GM12892 (cell line): ENCODE results near the gene SYNDIG1.

Experiments
- DNase-seq: peaks from one replicate; pipeline ENCODE4 v3.0.0; 2011; ENCODE audit not compliant: insufficient read length
- FAIRE-seq: peaks from 2 replicates; lab custom pipeline; 2011; peaks lifted over from hg19 to GRCh38; lab: Jason Lieb, UNC
- POLR2A ChIP-seq: IDR thresholded peaks from 2 replicates; pipeline ENCODE4 v1.6.1; 2011; ENCODE audit warnings: low read depth, low read length, control low read depth
- POLR2AphosphoS5 ChIP-seq: IDR thresholded peaks from 2 replicates; pipeline ENCODE4 v1.6.1; 2011; ENCODE audit warnings: low read depth, low read length, control low read depth
- TAF1 ChIP-seq: IDR thresholded peaks from 2 replicates; pipeline ENCODE4 v1.6.1; 2011; ENCODE audit warnings: low read depth, mild to moderate bottlenecking, control low read depth, low read length, borderline replicate concordance

Gene SYNDIG1

GRCh38 chr20:24643731-24644626 lies 174.6 kb downstream of the SYNDIG1 start:
- no peak for FAIRE-seq
- TF ChIP-seq POLR2AphosphoS5 (no peak), TAF1 (no peak), POLR2A (no peak)
- no peak for DNase-seq

GRCh38 chr20:24646321-24646720 lies 176.9 kb downstream of the SYNDIG1 start:
- no peak for FAIRE-seq
- DNase-seq, result no peak
- no peak for TF ChIP-seq POLR2A
- no peak for TF ChIP-seq POLR2AphosphoS5

DNA sequence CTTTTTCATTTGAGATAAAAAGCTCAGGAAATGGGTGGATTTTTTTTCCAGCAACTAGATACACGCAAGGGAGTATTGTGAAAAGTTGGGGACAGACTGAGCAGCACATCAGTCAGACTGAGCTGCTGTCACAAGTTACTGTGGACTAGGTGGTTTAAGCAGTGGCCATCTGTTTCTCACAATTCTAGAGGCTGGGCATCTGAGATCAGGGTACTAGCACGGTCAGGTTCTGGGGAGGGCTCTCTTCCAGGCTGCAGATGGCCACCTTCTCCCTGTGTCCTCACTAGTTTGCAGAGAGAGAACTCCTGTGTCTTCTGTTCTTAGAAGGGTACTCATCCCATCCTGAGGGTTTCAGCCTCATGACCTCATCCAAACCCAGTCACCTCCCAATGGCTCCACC lies 178.3 kb downstream of the SYNDIG1 start:
- DNase-seq (no peak), FAIRE-seq (no peak)
- no peak for TF ChIP-seq POLR2AphosphoS5
- no peak for TF ChIP-seq POLR2A

DNA sequence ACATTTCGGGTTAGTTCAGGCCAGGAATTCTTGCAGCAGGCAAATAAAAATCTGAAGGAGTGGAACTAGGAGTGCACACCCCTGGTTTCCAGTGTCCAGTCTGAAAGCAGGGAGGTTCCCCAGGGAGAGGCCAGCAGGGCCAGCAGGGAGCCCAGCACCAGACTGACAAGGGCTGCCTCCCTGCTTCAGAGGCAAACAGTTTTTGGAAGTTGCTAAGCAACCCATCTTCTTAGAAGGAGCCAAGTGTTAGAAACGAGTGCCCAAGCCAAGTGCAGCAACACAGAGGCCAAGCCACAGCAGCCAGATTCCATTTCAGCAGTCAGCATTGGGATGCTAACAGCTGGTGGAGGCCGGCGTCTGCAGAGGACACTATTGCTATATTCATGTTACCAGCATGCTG lies 179.1 kb downstream of the SYNDIG1 start:
- TF ChIP-seq POLR2AphosphoS5, result no peak
- no peak for TF ChIP-seq TAF1
- TF ChIP-seq POLR2A, result no peak
- no peak for DNase-seq
- no peak for FAIRE-seq

- DNase-seq (no peak), FAIRE-seq (no peak)
- no peak for TF ChIP-seq POLR2A
Measured at GRCh38 chr20:24648919-24649318, 179.5 kb downstream of the SYNDIG1 start.

DNA sequence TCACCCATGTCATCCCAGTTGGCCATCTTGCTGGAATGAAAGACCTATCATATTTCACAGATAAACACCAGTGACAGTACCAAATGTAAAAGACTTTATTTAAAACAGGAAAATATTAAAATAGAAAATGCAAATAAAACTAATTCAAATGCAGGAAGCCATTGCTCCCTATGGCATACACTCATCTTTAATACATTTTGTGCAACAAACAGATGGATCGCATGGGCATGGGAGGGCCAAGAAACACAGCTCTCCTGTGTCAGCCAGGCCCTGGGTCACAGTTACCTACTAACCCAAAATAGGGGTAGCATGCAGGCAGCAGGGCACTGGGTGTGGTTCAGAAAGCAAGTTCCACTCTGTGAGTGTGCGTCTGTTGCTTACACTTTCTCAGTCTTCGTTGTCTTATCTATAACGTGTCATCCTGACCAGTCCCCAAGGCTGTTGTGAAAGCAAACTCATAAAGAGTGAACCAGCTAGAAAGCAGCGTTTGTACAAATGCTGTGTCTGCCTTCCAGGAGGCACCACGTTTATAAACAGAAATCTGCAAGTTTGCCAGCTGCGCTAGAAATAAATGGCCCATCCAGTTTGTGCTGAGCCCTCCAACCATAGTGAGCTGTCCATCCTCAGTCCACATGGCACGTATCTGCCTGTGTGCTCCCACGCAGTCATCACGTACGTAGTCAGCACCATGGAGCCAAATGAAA lies 180.5 kb downstream of the SYNDIG1 start:
- TF ChIP-seq TAF1, result no peak
- TF ChIP-seq POLR2AphosphoS5, result no peak
- no peak for TF ChIP-seq POLR2A
- FAIRE-seq, result no peak
- no peak for DNase-seq

- no peak for TF ChIP-seq POLR2A
- no peak for DNase-seq
- no peak for FAIRE-seq
Measured at GRCh38 chr20:24651171-24651975, 181.9 kb downstream of the SYNDIG1 start.

DNA sequence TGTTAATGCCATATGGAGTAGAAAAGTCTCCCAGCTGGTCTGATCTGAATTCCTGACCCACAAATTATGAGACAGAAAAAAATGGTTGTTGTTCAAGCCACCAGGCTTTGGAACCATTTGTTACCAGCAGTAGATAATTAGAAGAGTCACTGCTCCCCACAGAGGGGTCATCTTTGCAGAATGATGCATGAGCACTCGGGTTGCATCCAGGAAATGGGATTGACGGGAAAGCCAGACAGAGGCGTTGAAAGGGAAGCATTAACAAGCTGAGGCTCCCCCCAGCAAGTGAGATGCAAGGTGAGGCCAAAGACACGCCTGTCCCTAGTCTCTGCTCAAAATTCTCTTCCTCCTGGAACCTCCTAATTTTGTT lies 182.5 kb downstream of the SYNDIG1 start:
- no peak for DNase-seq
- TF ChIP-seq POLR2A, result no peak
- no peak for TF ChIP-seq TAF1
- TF ChIP-seq POLR2AphosphoS5, result no peak
- FAIRE-seq, result no peak

DNA sequence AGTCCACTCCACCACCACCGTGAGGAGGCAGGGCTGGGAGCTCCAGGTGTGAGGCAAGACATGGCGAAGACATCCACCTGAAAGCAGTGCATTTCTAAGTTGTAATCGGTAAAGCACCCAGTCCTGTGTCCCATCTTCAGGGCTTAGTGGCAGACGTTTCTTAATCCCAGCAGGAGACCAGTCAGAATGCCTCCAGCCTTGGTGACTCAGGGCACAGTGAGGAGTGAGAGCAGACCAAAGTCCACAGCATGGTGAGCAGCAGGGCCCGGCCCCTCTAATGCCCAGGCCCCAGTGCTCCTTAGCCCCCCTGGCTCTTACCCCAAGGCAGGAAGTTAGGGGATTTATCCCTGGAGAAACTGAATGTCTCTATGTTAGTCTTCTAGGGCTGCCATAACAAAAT lies 183.9 kb downstream of the SYNDIG1 start:
- no peak for DNase-seq
- TF ChIP-seq POLR2A (no peak), POLR2AphosphoS5 (no peak), TAF1 (no peak)
- no peak for FAIRE-seq

DNA sequence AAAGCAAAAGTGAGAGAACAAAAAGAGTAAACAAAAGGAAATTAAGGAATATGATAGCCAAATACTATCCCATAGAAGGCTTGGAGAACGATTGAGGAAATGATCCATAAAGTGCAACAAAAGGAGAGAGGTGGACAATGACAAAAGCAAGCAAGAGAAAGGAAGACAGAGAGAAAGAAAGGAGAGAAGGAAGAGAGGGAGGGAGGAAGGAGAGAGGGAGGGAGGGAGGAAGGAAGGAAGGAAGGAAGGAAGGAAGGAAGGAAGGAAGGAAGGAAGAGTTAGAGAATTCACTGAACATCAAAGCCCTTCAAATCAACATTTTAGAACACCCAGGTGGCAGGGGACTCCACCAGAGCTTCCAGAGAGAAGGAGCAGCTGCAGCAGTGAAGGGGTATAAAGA lies 185.0 kb downstream of the SYNDIG1 start:
- TF ChIP-seq POLR2AphosphoS5, result no peak
- no peak for TF ChIP-seq POLR2A
- no peak for TF ChIP-seq TAF1
- DNase-seq (no peak), FAIRE-seq (no peak)

DNA sequence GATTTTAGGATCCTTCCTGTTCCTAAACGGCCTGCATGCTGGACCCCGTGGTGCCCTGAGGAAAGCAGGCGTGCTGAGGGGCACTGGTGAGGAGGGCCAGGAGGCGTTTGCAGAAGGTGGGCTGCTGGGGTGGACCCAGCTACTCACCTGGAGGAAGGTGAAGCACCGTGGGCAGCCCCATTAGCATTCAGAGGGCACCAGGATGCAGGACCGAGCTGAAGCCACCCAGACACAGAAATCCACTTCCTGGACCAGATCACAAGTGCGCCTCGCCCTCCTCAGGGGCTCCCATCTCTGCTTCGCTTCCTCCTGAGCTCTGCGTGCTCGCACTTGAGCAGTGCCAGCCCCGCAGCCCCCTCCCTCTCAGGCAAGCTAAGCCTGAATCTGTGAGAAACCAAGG lies 187.0 kb downstream of the SYNDIG1 start:
- TF ChIP-seq POLR2A (no peak), TAF1 (no peak), POLR2AphosphoS5 (no peak)
- no peak for FAIRE-seq
- no peak for DNase-seq
